Upper lobe of left lung (tissue), 4 donors: Measurements from ENCODE around the gene FMN2.

Experiments used
- CTCF ChIP-seq, 6 experiments: fragments of 450-650 bp in 4 of 6; fragments of 200-600 bp in 2 of 6; sonication (generic) in 2 of 6; IDR thresholded peaks; one replicate each; pipeline ENCODE4 v1.5.1; 2016 to 2019; ENCODE audit warnings: antibody characterized with exemption in 6 of 6
- EP300 ChIP-seq, 4 donors: sonication (generic); formaldehyde crosslinking; IDR thresholded peaks; one replicate each; pipeline ENCODE4 v1.5.1; 2017; ENCODE audit warnings: antibody characterized with exemption in 4 of 4, control low read depth in 2 of 4
- POLR2A ChIP-seq, 4 donors: fragments of 450-650 bp; IDR thresholded peaks; one replicate each; pipeline ENCODE4 v1.5.1; 2016 to 2017; ENCODE audit warnings: antibody characterized with exemption in 4 of 4, mild to moderate bottlenecking in 2 of 4
- POLR2AphosphoS5 ChIP-seq, 2 donors: sonication (generic); formaldehyde crosslinking; IDR thresholded peaks; one replicate each; pipeline ENCODE4 v1.5.1; 2017; ENCODE audit warnings: antibody characterized with exemption in 2 of 2

DNA sequence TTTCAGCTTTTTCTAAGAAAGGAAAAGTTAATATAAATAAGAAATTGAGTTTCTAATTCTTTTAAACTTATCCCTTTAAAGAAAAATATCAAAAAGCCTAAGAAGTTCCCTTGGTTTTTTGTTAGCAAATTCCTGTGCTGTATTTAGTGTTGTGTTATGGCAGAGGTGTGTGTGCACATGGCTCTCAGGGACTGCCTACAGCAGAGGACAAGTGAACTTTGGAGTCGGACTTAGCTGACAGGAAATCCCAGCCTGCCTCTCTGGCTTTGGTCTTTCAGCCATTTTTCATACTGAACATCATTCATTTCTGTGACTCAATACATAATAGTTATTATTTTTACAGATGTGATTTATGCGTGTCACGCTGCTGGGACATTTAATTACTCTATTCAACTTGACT lies 149.6 kb downstream of the FMN2 start:
- no peak for TF ChIP-seq CTCF (IDR thresholded peaks at IDR 0.05)
- no peak for TF ChIP-seq POLR2A (IDR thresholded peaks at IDR 0.05)
- TF ChIP-seq POLR2AphosphoS5 (IDR thresholded peaks at IDR 0.05): no peak
- TF ChIP-seq EP300 (IDR thresholded peaks at IDR 0.05): no peak
